Endodermal cell (in vitro differentiated cells): Measurements from ENCODE around the gene SYT2. TPM values are rescaled to one million over a fixed set of nuclear protein-coding genes. Genes with fewer than 3 reads are reported as not detected.

ENCODE experiments used
- DNase-seq: peaks from one replicate; pipeline ENCODE4 v3.0.0-alpha.2; 2017
- H3K27ac ChIP-seq: 2 replicates; pipeline ENCODE4 v1.5.1; 2013; ENCODE audit warnings: mild to moderate bottlenecking, low read depth, low read length, moderate library complexity
- H3K27me3 ChIP-seq: 2 replicates; pipeline ENCODE4 v1.6.1; 2013; ENCODE audit warnings: mild to moderate bottlenecking, low read length, moderate library complexity; ENCODE audit not compliant: insufficient read depth, control insufficient read depth, poor library complexity, severe bottlenecking
- H3K36me3 ChIP-seq: 2 replicates; pipeline ENCODE4 v1.7.0; 2013; ENCODE audit warnings: mild to moderate bottlenecking, low read length, moderate library complexity; ENCODE audit not compliant: control insufficient read depth, insufficient read depth
- H3K4me1 ChIP-seq: one replicate; pipeline ENCODE4 v1.7.0; 2013; ENCODE audit warnings: low read length; ENCODE audit not compliant: control insufficient read depth, insufficient read depth
- H3K4me3 ChIP-seq: 2 replicates; pipeline ENCODE4 v1.5.1; 2013; ENCODE audit warnings: mild to moderate bottlenecking, low read length, moderate library complexity
- H3K9ac ChIP-seq: 2 replicates; pipeline ENCODE4 v1.6.1; 2013; ENCODE audit warnings: mild to moderate bottlenecking, low read length, moderate library complexity; ENCODE audit not compliant: poor library complexity, severe bottlenecking; ENCODE audit errors: extremely low read depth
- H3K9me3 ChIP-seq: 2 replicates; pipeline ENCODE4 v1.6.1; 2013; ENCODE audit warnings: mild to moderate bottlenecking, low read length, moderate library complexity; ENCODE audit not compliant: control insufficient read depth
- H3K27ac Mint-ChIP-seq: 2 replicates; pipeline ENCODE4 v1.8.0; 2020; ENCODE audit warnings: mixed read lengths
- H3K27me3 Mint-ChIP-seq: 2 replicates; pipeline ENCODE4 v1.8.0; 2021; ENCODE audit warnings: mild to moderate bottlenecking, mixed read lengths; ENCODE audit not compliant: insufficient read depth
- H3K36me3 Mint-ChIP-seq: 2 replicates; pipeline ENCODE4 v1.8.0; 2020; ENCODE audit warnings: low read depth, mixed read lengths
- H3K4me1 Mint-ChIP-seq: 2 replicates; pipeline ENCODE4 v1.8.0; 2020; ENCODE audit warnings: mixed read lengths
- H3K4me3 Mint-ChIP-seq: 2 replicates; pipeline ENCODE4 v1.8.0; 2020; ENCODE audit warnings: mild to moderate bottlenecking, moderate library complexity, mixed read lengths
- H3K9me3 Mint-ChIP-seq: 2 replicates; pipeline ENCODE4 v1.8.0; 2020; ENCODE audit warnings: mild to moderate bottlenecking, mixed read lengths
- CTCF ChIP-seq: fragments of 200-600 bp; sonication (generic); conservative IDR thresholded peaks from 2 replicates; pipeline ENCODE4 v1.5.0; 2021; ENCODE audit warnings: antibody characterized with exemption, mild to moderate bottlenecking
- WGBS, 2 experiments: methylation state at CpG; one replicate each; pipeline versions ENCODE4 v1.1.5 to v1.1.7; 2013; ENCODE audit warnings: missing lambda C conversion rate in 2 of 2, mixed read lengths in 1 of 2; ENCODE audit not compliant: insufficient coverage in 1 of 2, insufficient read length in 1 of 2; 5-methylcytosine and 5-hydroxymethylcytosine counted together
- total RNA-seq, 2 donors: library from RNA; stranded (reverse); fragmentation: NEBNext Ultra II Directional in 1 of 2; extraction: Animal tissue kit (Norgen Biotek cat#: 25700) in 1 of 2; gene quantifications; 2 replicates in 1 of 2; 3 replicates in 1 of 2; pipeline ENCODE4 v1.2.1, GENCODE V29; 2021

SYT2 gene
- total RNA-seq, 2 donors from 2014 or later, result 2.9 to 4.4 TPM

DNA sequence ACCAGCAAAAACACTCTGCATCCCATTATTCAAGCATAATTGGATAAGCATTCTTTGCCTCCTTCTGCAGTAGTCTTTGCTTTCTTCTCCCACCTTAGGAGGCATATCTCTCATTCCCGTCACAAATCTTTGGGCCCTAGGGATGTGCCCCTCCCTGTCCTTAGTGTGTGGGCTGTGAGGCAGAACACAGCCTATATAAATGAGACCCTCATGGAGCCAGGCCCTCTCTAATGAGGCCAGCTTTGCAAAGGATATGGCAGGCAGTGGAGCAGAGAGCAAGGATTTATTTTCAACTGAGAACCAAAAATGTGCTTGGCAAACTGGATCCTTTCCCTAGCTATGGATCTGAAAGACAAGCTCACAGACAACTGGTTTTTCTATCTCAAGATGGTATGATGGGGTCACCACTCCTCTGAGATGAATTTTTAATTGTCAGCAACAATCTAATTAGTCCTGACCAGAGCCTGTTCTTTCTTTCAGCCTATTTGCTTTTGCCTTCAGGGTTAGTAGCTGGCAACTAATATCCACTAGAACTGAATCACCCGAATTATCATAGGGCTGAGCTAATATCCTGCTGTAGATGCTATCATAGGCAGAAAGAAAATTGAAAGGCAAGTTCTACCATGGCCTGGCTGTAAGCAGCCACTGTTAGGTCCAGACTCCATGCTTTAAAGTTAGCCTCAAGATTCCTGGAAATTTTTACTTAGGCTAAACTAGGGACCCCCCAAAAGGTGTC is 134.2 kb downstream of the SYT2 start:
- H3K27me3 ChIP-seq, result no peaks in the 10 kb centered on the region
- peaks cover 28% of the 10 kb centered on the region for H3K4me1 Mint-ChIP-seq
- H3K27ac ChIP-seq, result peak overlapping the region; percentile 5
- 81% methylated on average over 2 of the region's 2 CpGs; no CpG with 5 or more reads in 1 of the 2 experiments for WGBS, 2 experiments
- H3K9me3 Mint-ChIP-seq, result no peaks in the 10 kb centered on the region
- H3K4me3 ChIP-seq, result no peak overlapping the region
- no peak overlapping the region for H3K4me3 Mint-ChIP-seq
- H3K27ac Mint-ChIP-seq, result no peak overlapping the region
- H3K9me3 ChIP-seq, result no peaks in the 10 kb centered on the region
- peaks cover 1% of the 10 kb centered on the region for H3K36me3 Mint-ChIP-seq
- DNase-seq, result no peak
- H3K9ac ChIP-seq, result no peak overlapping the region
- H3K36me3 ChIP-seq, result no peaks in the 10 kb centered on the region
- no peaks in the 10 kb centered on the region for H3K27me3 Mint-ChIP-seq
- H3K4me1 ChIP-seq, result peaks cover 14% of the 10 kb centered on the region
- TF ChIP-seq CTCF, result no peak

- Mint-ChIP-seq H3K27me3 (no peaks in the 10 kb centered on the region), H3K4me3 (no peak overlapping the region), H3K4me1 (peaks cover 27% of the 10 kb centered on the region), H3K36me3 (no peaks in the 10 kb centered on the region), H3K27ac (no peak overlapping the region), H3K9me3 (no peaks in the 10 kb centered on the region)
- TF ChIP-seq CTCF, result no peak
- H3K4me3 ChIP-seq, result no peak overlapping the region
- DNase-seq, result no peak
- WGBS, 2 experiments, result 96% methylated on average over 1 of the region's 1 CpG; no CpG with 5 or more reads in 1 of the 2 experiments
- H3K4me1 ChIP-seq, result peaks cover 7% of the 10 kb centered on the region
- no peak overlapping the region for H3K9ac ChIP-seq
- H3K27me3 ChIP-seq, result no peaks in the 10 kb centered on the region
- no peaks in the 10 kb centered on the region for H3K36me3 ChIP-seq
- H3K9me3 ChIP-seq, result no peaks in the 10 kb centered on the region
- H3K27ac ChIP-seq, result no peak overlapping the region
Observed at GRCh38 chr1:202572867-202573266, 137.4 kb downstream of the SYT2 start.

GRCh38 chr1:202571719-202572339 is 138.4 kb downstream of the SYT2 start:
- peak; percentile 97 for TF ChIP-seq CTCF
- Mint-ChIP-seq H3K9me3 (no peaks in the 10 kb centered on the region), H3K36me3 (no peaks in the 10 kb centered on the region), H3K4me3 (no peak overlapping the region), H3K27me3 (no peaks in the 10 kb centered on the region), H3K4me1 (peaks cover 27% of the 10 kb centered on the region), H3K27ac (no peak overlapping the region)
- 40 to 66% methylated on average over 2 to 3 of the region's 3 CpGs for WGBS, 2 experiments
- no peak overlapping the region for H3K9ac ChIP-seq
- no peak overlapping the region for H3K27ac ChIP-seq
- no peaks in the 10 kb centered on the region for H3K9me3 ChIP-seq
- no peaks in the 10 kb centered on the region for H3K36me3 ChIP-seq
- peaks cover 10% of the 10 kb centered on the region for H3K4me1 ChIP-seq
- no peaks in the 10 kb centered on the region for H3K27me3 ChIP-seq
- peak; percentile 69 for DNase-seq
- no peak overlapping the region for H3K4me3 ChIP-seq
